WI38 (cell line): ENCODE data around the gene ASB15.
A peak's percentile ranks its signal among the peaks of the same experiment; 100 is the strongest.
"Not testable (repeated sequence)": the region's sequence is repeated elsewhere in the genome, so short reads cannot be mapped to it uniquely, and the experiment has no call there.

ENCODE experiments used
- H3K4me3 ChIP-seq: 2 replicates; pipeline ENCODE4 v1.5.1; 2011; ENCODE audit warnings: low read depth, mild to moderate bottlenecking, control low read depth, low read length
- CTCF ChIP-seq: IDR thresholded peaks from 2 replicates; pipeline ENCODE4 v1.5.1; 2012; ENCODE audit warnings: low read depth, mild to moderate bottlenecking, control low read depth, low read length

The ASB15 gene

DNA sequence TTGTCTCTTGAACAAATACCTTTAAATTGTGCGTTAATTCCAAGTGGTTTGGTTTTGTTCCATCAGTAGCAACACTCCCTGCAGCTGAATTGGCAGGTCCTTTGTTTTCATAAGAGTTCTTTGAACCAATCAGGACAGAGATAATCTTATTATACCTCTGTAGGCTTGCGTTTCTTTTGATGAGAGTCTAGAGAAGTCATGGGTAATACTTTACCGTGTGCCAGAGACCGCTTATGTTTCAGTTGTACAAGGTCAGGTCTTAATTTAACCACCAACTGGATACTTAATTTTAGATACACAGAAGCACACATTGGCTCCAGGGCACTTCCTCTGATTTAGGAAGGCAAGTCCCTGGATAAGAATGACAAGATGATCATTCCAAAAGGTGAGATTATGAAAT, at the start of gene ASB15:
Gene ASB15, plus strand, starts transcription at position 292 of the 400 bp plus-strand sequence. CDS start 12,682 bp downstream, outside the sequence.
- H3K4me3 ChIP-seq: no peak within 1 kb of the TSS
- TF ChIP-seq CTCF: no peak

DNA sequence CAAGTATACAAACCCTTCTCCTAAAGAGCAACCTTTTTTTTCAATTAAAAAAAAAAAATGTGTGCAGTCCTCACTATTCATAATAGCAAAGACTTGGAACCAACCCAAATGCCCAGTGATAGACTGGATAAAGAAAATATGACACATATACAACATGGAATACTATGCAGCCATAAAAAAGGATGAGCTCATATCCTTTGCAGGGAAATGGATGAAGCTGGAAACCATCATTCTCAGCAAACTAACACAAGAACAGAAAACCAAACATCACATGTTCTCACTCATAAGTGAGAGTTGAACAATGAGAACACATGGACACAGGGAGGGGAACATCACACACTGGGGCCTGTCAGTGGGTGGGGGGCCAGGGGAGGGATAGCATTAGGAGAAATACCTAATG, 49.5 kb upstream of the ASB15 start:
- H3K4me3 ChIP-seq: not testable (repeated sequence)

GRCh38 chr7:123552641-123553040, 49.0 kb upstream of the ASB15 start:
- H3K4me3 ChIP-seq: no peak overlapping the region
- no peak for TF ChIP-seq CTCF

GRCh38 chr7:123553159-123553558, 48.5 kb upstream of the ASB15 start:
- no peak overlapping the region for H3K4me3 ChIP-seq
- TF ChIP-seq CTCF: no peak

DNA sequence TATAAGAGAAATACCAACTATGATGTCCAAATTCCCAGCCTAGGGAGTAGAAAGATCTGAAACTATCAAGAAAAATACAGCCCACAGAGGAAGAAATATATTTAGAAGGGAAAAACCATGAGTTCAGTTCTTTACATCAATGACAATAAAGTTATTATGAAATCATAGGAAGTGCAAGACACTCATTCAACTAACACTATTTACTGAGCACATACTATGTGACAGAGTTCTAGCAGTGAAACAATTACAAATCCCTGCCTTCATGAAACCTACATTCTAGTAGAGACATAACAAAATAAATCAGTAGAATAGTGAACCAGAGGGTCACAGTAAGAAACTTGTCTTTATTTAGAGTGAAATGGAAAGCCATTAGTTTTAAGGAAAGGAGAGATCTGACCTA, 46.1 kb upstream of the ASB15 start:
- TF ChIP-seq CTCF: no peak
- H3K4me3 ChIP-seq: no peak overlapping the region

- no peak for TF ChIP-seq CTCF
- H3K4me3 ChIP-seq: peak overlapping the region; percentile 100
Measured at GRCh38 chr7:123557016-123557397, 44.6 kb upstream of the ASB15 start.

GRCh38 chr7:123557398-123558288, 44.0 kb upstream of the ASB15 start, which contains the start of gene NDUFA5:
Gene NDUFA5, minus strand, starts transcription at chr7:123557818. Its CDS starts 23 bp downstream, at chr7:123557795.
- TF ChIP-seq CTCF: no peak
- peak within 1 kb of the TSS; percentile 100 for H3K4me3 ChIP-seq
